ENCODE data around the gene ADAMTSL5.

ADAMTSL5 gene

GRCh38 chr19:1495051-1495798 is 17.6 kb downstream of the ADAMTSL5 start:
- DNase-seq: no peak

- no peak for DNase-seq
These were observed 18.6 kb downstream of the ADAMTSL5 start for GRCh38 chr19:1494115-1494815.

GRCh38 chr19:1492474-1493006 is 20.3 kb downstream of the ADAMTSL5 start:
- no peak for DNase-seq

- DNase-seq: no peak
These were observed 21.0 kb downstream of the ADAMTSL5 start for GRCh38 chr19:1491849-1492170.

- no peak for DNase-seq
These were observed 21.5 kb downstream of the ADAMTSL5 start, which contains the start of gene REEP6 for GRCh38 chr19:1491114-1491848. Gene REEP6, plus strand, starts transcription at chr19:1491181. Its CDS starts 89 bp downstream, at chr19:1491270.

- peak; percentile 99 for DNase-seq
These were observed 22.3 kb downstream of the ADAMTSL5 start, which contains the start of gene PCSK4 for GRCh38 chr19:1490311-1491113. Gene PCSK4, minus strand, starts transcription at chr19:1490350. Its CDS starts 4 bp downstream, at chr19:1490346.

GRCh38 chr19:1489463-1490310 is 23.1 kb downstream of the ADAMTSL5 start:
- no peak for DNase-seq

GRCh38 chr19:1488282-1488601 is 24.6 kb downstream of the ADAMTSL5 start:
- no peak for DNase-seq

- DNase-seq: no peak
These were observed 25.1 kb downstream of the ADAMTSL5 start for GRCh38 chr19:1487576-1488281.

GRCh38 chr19:1486720-1487575 is 25.9 kb downstream of the ADAMTSL5 start:
- DNase-seq: no peak

GRCh38 chr19:1483979-1484428 is 28.8 kb downstream of the ADAMTSL5 start:
- no peak for DNase-seq

- no peak for DNase-seq
These were observed 29.5 kb downstream of the ADAMTSL5 start for GRCh38 chr19:1483131-1483978.

GRCh38 chr19:1482361-1483130 is 30.3 kb downstream of the ADAMTSL5 start:
- DNase-seq: no peak

- no peak for DNase-seq
These were observed 30.9 kb downstream of the ADAMTSL5 start for GRCh38 chr19:1481893-1482360.

- no peak for DNase-seq
These were observed 31.5 kb downstream of the ADAMTSL5 start for GRCh38 chr19:1481224-1481892.

- DNase-seq: peak; percentile 61
These were observed 33.7 kb downstream of the ADAMTSL5 start, which contains the start of gene C19orf25 for GRCh38 chr19:1478934-1479707. Gene C19orf25, minus strand, starts transcription at chr19:1479215. Its CDS starts 312 bp downstream, at chr19:1478903.
